ENCODE measurements around the gene ZBED5. TPM values are rescaled to one million over a fixed set of nuclear protein-coding genes. Genes with fewer than 3 reads are reported as not detected.

The ZBED5 gene
- total RNA-seq, 3 donors from 2014 or later = 29.0 to 55.9 (median 33.8) TPM

GRCh38 chr11:10878408-10879214 is 20.8 kb upstream of the ZBED5 start:
- H3K36me3 ChIP-seq = no peaks in the 10 kb centered on the region
- no peak for DNase-seq (ENCODE audit: low spot score in 2 of 2)
- intact Hi-C loops (cut with DNase I; ENCODE audit: low total_unique reads) = no loop called here
- no peak overlapping the region for H3K27ac ChIP-seq
- H3K4me3 ChIP-seq = no peak overlapping the region
- TF ChIP-seq CTCF (IDR thresholded peaks at IDR 0.05) (peak in 1 of 3 donors; percentile 30), POLR2A (IDR thresholded peaks at IDR 0.05) (no peak)
- H3K9me3 ChIP-seq = no peaks in the 10 kb centered on the region
- no peaks in the 10 kb centered on the region for H3K27me3 ChIP-seq
- H3K4me1 ChIP-seq = no peaks in the 10 kb centered on the region

- peaks cover 13 to 19% of the 10 kb centered on the region in 2 donors for H3K9me3 ChIP-seq
- no peaks in the 10 kb centered on the region for H3K27me3 ChIP-seq
- TF ChIP-seq CTCF (IDR thresholded peaks at IDR 0.05) (no peak), POLR2AphosphoS5 (IDR thresholded peaks at IDR 0.05) (no peak), POLR2A (IDR thresholded peaks at IDR 0.05) (no peak)
- no peaks in the 10 kb centered on the region for H3K36me3 ChIP-seq
- no peak overlapping the region for H3K4me3 ChIP-seq
- DNase-seq (ENCODE audit: low spot score in 2 of 2) = no peak
- intact Hi-C loops (cut with DNase I; ENCODE audit: low total_unique reads) = no loop called here
- H3K27ac ChIP-seq = no peak overlapping the region
- no peaks in the 10 kb centered on the region for H3K4me1 ChIP-seq
These were observed 18.3 kb upstream of the ZBED5 start for GRCh38 chr11:10876158-10876557.

- TF ChIP-seq POLR2AphosphoS5 (IDR thresholded peaks at IDR 0.05) (no peak), CTCF (IDR thresholded peaks at IDR 0.05) (no peak), POLR2A (IDR thresholded peaks at IDR 0.05) (no peak)
- intact Hi-C loops (cut with DNase I; ENCODE audit: low total_unique reads) = no loop called here
- DNase-seq (ENCODE audit: low spot score in 2 of 2) = no peak
- Histone ChIP-seq H3K4me1 (no peaks in the 10 kb centered on the region), H3K27ac (no peak overlapping the region), H3K4me3 (no peak overlapping the region), H3K36me3 (no peaks in the 10 kb centered on the region), H3K9me3 (peaks cover 13 to 19% of the 10 kb centered on the region in 2 donors), H3K27me3 (no peaks in the 10 kb centered on the region)
These were observed 17.7 kb upstream of the ZBED5 start for GRCh38 chr11:10875430-10876021.

GRCh38 chr11:10872097-10872496 is 14.2 kb upstream of the ZBED5 start:
- H3K9me3 ChIP-seq = peaks cover 13 to 19% of the 10 kb centered on the region in 2 donors
- intact Hi-C loops (cut with DNase I; ENCODE audit: low total_unique reads) = no loop called here
- no peak overlapping the region for H3K27ac ChIP-seq
- DNase-seq (ENCODE audit: low spot score in 2 of 2) = no peak
- no peak overlapping the region for H3K4me3 ChIP-seq
- no peaks in the 10 kb centered on the region for H3K27me3 ChIP-seq
- TF ChIP-seq POLR2AphosphoS5 (IDR thresholded peaks at IDR 0.05) (no peak), POLR2A (IDR thresholded peaks at IDR 0.05) (no peak), CTCF (IDR thresholded peaks at IDR 0.05) (no peak)
- no peaks in the 10 kb centered on the region for H3K4me1 ChIP-seq
- H3K36me3 ChIP-seq = no peaks in the 10 kb centered on the region

GRCh38 chr11:10868352-10868751 is 10.5 kb upstream of the ZBED5 start:
- peaks cover 13 to 17% of the 10 kb centered on the region in 2 donors for H3K9me3 ChIP-seq
- no peak overlapping the region for H3K27ac ChIP-seq
- intact Hi-C loops (cut with DNase I; ENCODE audit: low total_unique reads) = no loop called here
- no peaks in the 10 kb centered on the region for H3K4me1 ChIP-seq
- no peak for DNase-seq (ENCODE audit: low spot score in 2 of 2)
- TF ChIP-seq POLR2AphosphoS5 (IDR thresholded peaks at IDR 0.05) (no peak), CTCF (IDR thresholded peaks at IDR 0.05) (no peak), POLR2A (IDR thresholded peaks at IDR 0.05) (no peak)
- no peaks in the 10 kb centered on the region for H3K36me3 ChIP-seq
- no peaks in the 10 kb centered on the region for H3K27me3 ChIP-seq
- no peak overlapping the region for H3K4me3 ChIP-seq

Measured in breast epithelium (tissue), 4 donors.